Measurements from ENCODE around the gene TMEM39B. TPM values are rescaled to one million over a fixed set of nuclear protein-coding genes. Genes with fewer than 3 reads are reported as not detected.

Gene TMEM39B
- total RNA-seq (2012; rRNA removed) (4.4 and 6.5 TPM in 2 replicates), polyA plus RNA-seq (2012; rRNA removed) (28.7 and 30.2 TPM in 2 replicates), Bru-seq, nascent RNA (percentile 67 among the genes with signal in this experiment), BruChase-seq, experiment 1, labeled RNA remaining after a 6-hour chase (percentile 84 among the genes with signal in this experiment), BruChase-seq, experiment 2, labeled RNA remaining after a 2-hour chase (percentile 68 among the genes with signal in this experiment)
- polyA plus RNA-seq (2012; cell fraction: cytosol; rRNA removed) = 21.5 and 31.3 TPM in 2 replicates
- polyA plus RNA-seq (2012; cell fraction: nucleus; rRNA removed; ENCODE audit: low replicate concordance) = 26.5 and 45.9 TPM in 2 replicates
- long read RNA-seq, partial matches to known transcripts = 6 of 13 reads
- long read RNA-seq, other reads (novel, unspliced or antisense) = 4 of 13 reads

GRCh38 chr1:32072622-32073298, at the start of gene TMEM39B:
Gene TMEM39B (plus strand): TSS chr1:32072939. CDS start chr1:32073048, 109 bp downstream.
- Histone ChIP-seq H3K4ac (ENCODE audit: low read depth, low read length) (peak within 1 kb of the TSS; percentile 99), H3K27ac (ENCODE audit: insufficient read depth, low read length) (peak within 1 kb of the TSS; percentile 95), H4K8ac (ENCODE audit: low read depth in 2 of 2, low read length in 2 of 2) (peak within 1 kb of the TSS; percentile 94 to 96), H2BK120ac (ENCODE audit: low read depth, low read length) (peak within 1 kb of the TSS; percentile 92), H3K4me3 (ENCODE audit: insufficient read depth, low read depth, low read length) (peak within 1 kb of the TSS; percentile 84), H3K9me3 (ENCODE audit: control insufficient read depth, insufficient read depth, low read length) (no peaks in the 10 kb centered on the region), H2AFZ (replicated peaks; ENCODE audit: low read length, poor library complexity) (peak within 1 kb of the TSS; percentile 99), H3K9ac (ENCODE audit: low read depth, low read length) (peak within 1 kb of the TSS; percentile 93), H2AK9ac (replicated peaks; ENCODE audit: low read depth, low read length, poor library complexity) (peak within 1 kb of the TSS; percentile 99), H4K5ac (ENCODE audit: low read depth, low read length) (peak within 1 kb of the TSS; percentile 88), H2AK5ac (ENCODE audit: low read depth, low read length) (peak within 1 kb of the TSS; percentile 87), H3K27me3 (ENCODE audit: control insufficient read depth, insufficient read depth, low read length) (no peaks in the 10 kb centered on the region), H3K14ac (replicated peaks; ENCODE audit: low read depth, low read length) (peak within 1 kb of the TSS; percentile 99), H3K9me1 (ENCODE audit: insufficient read depth, low read length) (peaks cover 17% of the 10 kb centered on the region), H4K20me1 (ENCODE audit: insufficient read depth, low read length) (peaks cover 9% of the 10 kb centered on the region), H2BK15ac (ENCODE audit: low read depth, low read length) (peak within 1 kb of the TSS; percentile 88), H3K23ac (ENCODE audit: low read depth, low read length) (peak within 1 kb of the TSS; percentile 99), H3K79me1 (ENCODE audit: low read depth in 1 of 2, low read length in 2 of 2) (peaks cover 26 to 65% of the 10 kb centered on the region in 2 experiments), H2BK5ac (ENCODE audit: low read depth, low read length, poor library complexity, severe bottlenecking) (peak within 1 kb of the TSS; percentile 96), H4K91ac (ENCODE audit: insufficient read depth, low read depth, low read length) (peak within 1 kb of the TSS; percentile 98), H2BK20ac (ENCODE audit: low read depth, low read length) (peak within 1 kb of the TSS; percentile 88), H3K36me3 (ENCODE audit: control insufficient read depth, insufficient read depth, low read length) (peaks cover 19% of the 10 kb centered on the region), H3K18ac (ENCODE audit: low read depth, low read length) (peak within 1 kb of the TSS; percentile 87), H3K56ac (ENCODE audit: extremely low read depth, insufficient read depth, low read length) (peak within 1 kb of the TSS; percentile 93), H3K4me2 (ENCODE audit: low read depth, low read length) (peak within 1 kb of the TSS; percentile 91), H3K4me1 (ENCODE audit: control insufficient read depth, insufficient read depth, low read length) (peaks cover 10% of the 10 kb centered on the region)
- DNase-seq = peak; percentile 95
- dilution Hi-C loops (cut with HindIII; ENCODE audit: low sequenced_read_pairs, unreplicated experiment) (no loop called here), intact Hi-C loops (cut with micrococcal nuclease) (loop anchor here (2.0 to 5.0 kb wide), 2 partner anchors 35 to 108 kb away; partner anchors contain the start of gene KPNA6), in situ Hi-C loops (cut with MboI; ENCODE audit: low sequenced_read_pairs) (no loop called here)
- peak; percentile 87 for ATAC-seq (ENCODE audit: low read depth)
- POLR2A ChIA-PET (ENCODE audit: unreplicated experiment) = interaction anchor here (0.5 kb wide), 2 partner anchors 36 to 435 kb away, joined by 4 to 12 read pairs; no protein-coding TSS in a partner anchor
- no TSS peak for BruUV-seq (replicated peaks)
- 0% methylated on average over 31 of the region's 67 CpGs; no CpG with 5 or more reads in 1 of the 2 experiments for WGBS, 2 experiments (ENCODE audit: extremely low coverage in 2 of 2, insufficient read length in 1 of 2)
- CTCF ChIA-PET = interaction anchor here (1.1 to 1.4 kb wide), 2 partner anchors 10 to 36 kb away, joined by 3 to 5 read pairs; no protein-coding TSS in a partner anchor
- TF ChIP-seq RFX5 (IDR thresholded peaks at IDR 0.05; ENCODE audit: low read depth, low read length) (no peak), MAZ (IDR thresholded peaks at IDR 0.05; ENCODE audit: borderline replicate concordance, low read depth, low read length) (peak; percentile 66; the same call in 1 of the 2 replicates), CHD1 (IDR thresholded peaks at IDR 0.05; ENCODE audit: low read depth, low read length) (0 out of 2 replicates have a peak, but pooled peaks have one; percentile 33), USF2 (IDR thresholded peaks at IDR 0.05; ENCODE audit: low read depth, low read length) (0 out of 2 replicates have a peak, but pooled peaks have one; percentile 2), BHLHE40 (IDR thresholded peaks at IDR 0.05; ENCODE audit: low read depth, low read length) (no peak), POLR2A (IDR thresholded peaks at IDR 0.05; ENCODE audit: low read depth, low read length) (peak; percentile 52), FOS (IDR thresholded peaks at IDR 0.05; ENCODE audit: low read depth, low read length) (no peak), RAD21 (IDR thresholded peaks at IDR 0.05; ENCODE audit: low read length) (no peak), NFE2L2 (IDR thresholded peaks at IDR 0.05; ENCODE audit: low read depth, low read length) (no peak), ELK1 (IDR thresholded peaks at IDR 0.05; ENCODE audit: borderline replicate concordance, low read depth, low read length) (no peak), SMC3 (IDR thresholded peaks at IDR 0.05; ENCODE audit: low read depth, low read length) (no peak), CTCF (conservative IDR thresholded peaks at IDR 0.05; ENCODE audit: low read depth, low read length) (no peak)

All from IMR-90 (cell line).